GM12892 (cell line): ENCODE results near the gene REPS2.

Source experiments
- POLR2A ChIP-seq: IDR thresholded peaks from 2 replicates; pipeline ENCODE4 v1.6.1; 2011; ENCODE audit warnings: low read depth, low read length, control low read depth
- TAF1 ChIP-seq: IDR thresholded peaks from 2 replicates; pipeline ENCODE4 v1.6.1; 2011; ENCODE audit warnings: low read depth, mild to moderate bottlenecking, control low read depth, low read length, borderline replicate concordance

- no peak for TF ChIP-seq POLR2A
- no peak for TF ChIP-seq TAF1
These were observed 135.5 kb downstream of the REPS2 start for GRCh38 chrX:17081968-17082367.
